Astrocyte of the spinal cord (primary cell): ENCODE results near the gene ACP7.
"Not testable (repeated sequence)": the region's sequence is repeated elsewhere in the genome, so short reads cannot be mapped to it uniquely, and the experiment has no call there.

ENCODE experiments used
- DNase-seq: peaks from one replicate; pipeline ENCODE4 v3.0.0; 2011; ENCODE audit warnings: low read depth, low spot score
- H3K4me3 ChIP-seq: 2 replicates; pipeline ENCODE4 v1.5.1; 2011; ENCODE audit warnings: low read depth, mild to moderate bottlenecking, low read length, moderate library complexity
- CTCF ChIP-seq: IDR thresholded peaks from 2 replicates; pipeline ENCODE4 v1.5.1; 2012; ENCODE audit warnings: low read depth, mild to moderate bottlenecking, low read length, inconsistent platforms
- in situ Hi-C: cut with HindIII; loops from 2 replicates; pipeline ENCODE4 v1.10.0; 2017; ENCODE audit warnings: low sequenced_read_pairs

Gene ACP7

GRCh38 chr19:39090881-39091280 is 6.7 kb downstream of the ACP7 start:
- no peak for DNase-seq
- in situ Hi-C loops, result no loop called here

GRCh38 chr19:39095799-39096540 is 11.8 kb downstream of the ACP7 start:
- DNase-seq, H3K4me3 ChIP-seq, in situ Hi-C loops: not testable (repeated sequence)

More at GRCh38 chr19:39090881-39091280, 6.7 kb downstream of the ACP7 start:
- TF ChIP-seq CTCF, result no peak
- no peak overlapping the region for H3K4me3 ChIP-seq

GRCh38 chr19:39097299-39097698 is 13.1 kb downstream of the ACP7 start:
- TF ChIP-seq CTCF, result no peak
- DNase-seq, result no peak
- no peak overlapping the region for H3K4me3 ChIP-seq
- in situ Hi-C loops, result no loop called here

- DNase-seq, result no peak
- no peak for TF ChIP-seq CTCF
- in situ Hi-C loops, result no loop called here
Measured at GRCh38 chr19:39097721-39098120, 13.6 kb downstream of the ACP7 start.

GRCh38 chr19:39098365-39099269 is 14.4 kb downstream of the ACP7 start:
- H3K4me3 ChIP-seq, result no peak overlapping the region
- no peak for TF ChIP-seq CTCF
- no peak for DNase-seq
- in situ Hi-C loops, result no loop called here

More at GRCh38 chr19:39097721-39098120, 13.6 kb downstream of the ACP7 start:
- H3K4me3 ChIP-seq, result no peak overlapping the region

- in situ Hi-C loops, result no loop called here
- no peak for DNase-seq
- H3K4me3 ChIP-seq, result no peak overlapping the region
- TF ChIP-seq CTCF, result no peak
Measured at GRCh38 chr19:39099341-39099740, 15.2 kb downstream of the ACP7 start.
